HG03565 (cell line): ENCODE measurements around the gene PACSIN1.

Source experiments
- ATAC-seq: cut with Tn5 transposase; IDR thresholded peaks from one replicate; pipeline ENCODE4 v1.9.1; 2021; ENCODE audit warnings: mild to moderate bottlenecking, moderate library complexity; ENCODE audit not compliant: unreplicated experiment

PACSIN1 gene

GRCh38 chr6:34560366-34561226 lies 94.7 kb downstream of the PACSIN1 start:
- no peak for ATAC-seq

GRCh38 chr6:34561227-34561530 lies 95.3 kb downstream of the PACSIN1 start:
- ATAC-seq, result no peak

GRCh38 chr6:34562350-34562749 lies 96.5 kb downstream of the PACSIN1 start:
- no peak for ATAC-seq

- no peak for ATAC-seq
These were observed 97.1 kb downstream of the PACSIN1 start for GRCh38 chr6:34562861-34563512.

- ATAC-seq, result no peak
These were observed 97.6 kb downstream of the PACSIN1 start for GRCh38 chr6:34563513-34563870.

GRCh38 chr6:34564181-34564580 lies 98.3 kb downstream of the PACSIN1 start:
- ATAC-seq, result no peak

- no peak for ATAC-seq
These were observed 99.9 kb downstream of the PACSIN1 start for GRCh38 chr6:34565722-34566137.

GRCh38 chr6:34566830-34567546 lies 101.1 kb downstream of the PACSIN1 start:
- ATAC-seq, result no peak

GRCh38 chr6:34568341-34569201 lies 102.7 kb downstream of the PACSIN1 start:
- no peak for ATAC-seq

- no peak for ATAC-seq
These were observed 103.6 kb downstream of the PACSIN1 start for GRCh38 chr6:34569361-34569973.

GRCh38 chr6:34570066-34570833 lies 104.4 kb downstream of the PACSIN1 start:
- no peak for ATAC-seq

GRCh38 chr6:34571388-34571787 lies 105.5 kb downstream of the PACSIN1 start:
- no peak for ATAC-seq

- ATAC-seq, result no peak
These were observed 106.1 kb downstream of the PACSIN1 start for GRCh38 chr6:34572021-34572420.

- no peak for ATAC-seq
These were observed 106.7 kb downstream of the PACSIN1 start for GRCh38 chr6:34572585-34572984.

- ATAC-seq, result no peak
These were observed 107.8 kb downstream of the PACSIN1 start for GRCh38 chr6:34573567-34574183.

- ATAC-seq, result no peak
These were observed 108.9 kb downstream of the PACSIN1 start for GRCh38 chr6:34574647-34575293.

- no peak for ATAC-seq
These were observed 109.5 kb downstream of the PACSIN1 start for GRCh38 chr6:34575326-34575725.

GRCh38 chr6:34576286-34576955 lies 110.5 kb downstream of the PACSIN1 start:
- no peak for ATAC-seq
